CD4-positive, alpha-beta T cell treated with Interleukin-12 subunit alpha and Interleukin-12 subunit beta, for 1 hour (primary cell): ENCODE data around the gene GID4.
A peak's percentile ranks its signal among the peaks of the same experiment; 100 is the strongest.

Source experiments
- DNase-seq: peaks from one replicate; pipeline ENCODE4 v3.0.0-alpha.2; 2020

Gene GID4

GRCh38 chr17:18045691-18046350 lies 6.6 kb downstream of the GID4 start:
- no peak for DNase-seq

- DNase-seq = no peak
Observed at GRCh38 chr17:18055597-18055996, 16.4 kb downstream of the GID4 start.

- no peak for DNase-seq
Observed at GRCh38 chr17:18056214-18056613, 17.0 kb downstream of the GID4 start.

- DNase-seq = no peak
Observed at GRCh38 chr17:18059283-18059682, 20.1 kb downstream of the GID4 start.

- no peak for DNase-seq
Observed at GRCh38 chr17:18064053-18064452, 24.8 kb downstream of the GID4 start.

- no peak for DNase-seq
Observed at GRCh38 chr17:18065546-18065945, 26.3 kb downstream of the GID4 start.

GRCh38 chr17:18066866-18067265 lies 27.7 kb downstream of the GID4 start:
- no peak for DNase-seq

- DNase-seq = no peak
Observed at GRCh38 chr17:18069101-18069500, 29.9 kb downstream of the GID4 start.

GRCh38 chr17:18070861-18071340 lies 31.7 kb downstream of the GID4 start:
- no peak for DNase-seq

- no peak for DNase-seq
Observed at GRCh38 chr17:18071751-18072150, 32.5 kb downstream of the GID4 start.

- no peak for DNase-seq
Observed at GRCh38 chr17:18074566-18075272, 35.5 kb downstream of the GID4 start.

- DNase-seq = no peak
Observed at GRCh38 chr17:18076936-18077335, 37.7 kb downstream of the GID4 start.

- no peak for DNase-seq
Observed at GRCh38 chr17:18079543-18079942, 40.3 kb downstream of the GID4 start.

GRCh38 chr17:18084256-18084655 lies 45.0 kb downstream of the GID4 start:
- no peak for DNase-seq

GRCh38 chr17:18087610-18088491 lies 48.6 kb downstream of the GID4 start, which contains the start of gene DRG2:
TSS of gene DRG2 (plus strand) at chr17:18087948. CDS start at chr17:18088024, 76 bp downstream.
- DNase-seq = peak; percentile 91

GRCh38 chr17:18089613-18090012 lies 50.4 kb downstream of the GID4 start:
- DNase-seq = no peak

- DNase-seq = no peak
Observed at GRCh38 chr17:18093616-18094408, 54.6 kb downstream of the GID4 start.

GRCh38 chr17:18094409-18094807 lies 55.2 kb downstream of the GID4 start:
- DNase-seq = no peak

- DNase-seq = no peak
Observed at GRCh38 chr17:18099516-18099915, 60.3 kb downstream of the GID4 start.

- no peak for DNase-seq
Observed at GRCh38 chr17:18100616-18101015, 61.4 kb downstream of the GID4 start.

- DNase-seq = no peak
Observed at GRCh38 chr17:18101828-18102227, 62.6 kb downstream of the GID4 start.

GRCh38 chr17:18102640-18103039 lies 63.4 kb downstream of the GID4 start:
- DNase-seq = no peak

- no peak for DNase-seq
Observed at GRCh38 chr17:18105027-18105426, 65.8 kb downstream of the GID4 start.
